Measurements from ENCODE around the gene MIEF2.

DNA sequence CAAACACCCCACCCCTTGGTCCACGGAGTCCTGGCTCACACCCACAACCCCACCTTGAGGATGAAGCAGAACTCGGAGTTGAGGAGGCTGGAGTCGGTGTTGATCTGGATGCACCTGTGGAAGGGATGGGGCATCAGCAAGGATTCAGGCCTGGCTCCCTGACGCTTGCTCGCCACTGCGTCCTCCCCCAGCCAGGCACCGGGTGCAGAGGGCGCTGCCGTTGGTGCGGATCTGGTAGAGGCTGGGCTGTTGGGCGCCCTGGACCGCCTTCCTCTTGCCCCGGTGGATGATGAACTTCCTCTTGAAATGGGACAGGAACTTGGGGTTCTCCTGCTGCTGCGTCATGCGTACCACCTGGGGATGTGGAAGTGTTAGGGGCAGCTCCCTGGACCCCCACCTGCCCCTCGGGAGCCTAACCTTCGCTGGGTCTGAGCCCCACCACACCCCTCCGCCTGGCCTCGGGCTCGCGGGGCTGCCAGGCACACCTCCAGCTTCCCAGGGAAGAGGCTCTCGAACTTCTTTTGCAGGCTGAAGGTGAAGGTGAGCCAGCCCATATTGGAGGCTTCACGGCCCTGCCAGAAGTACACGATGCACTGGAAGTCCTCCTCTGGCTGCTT is 14.2 kb upstream of the MIEF2 start:
- TF ChIP-seq, protein P1, sequence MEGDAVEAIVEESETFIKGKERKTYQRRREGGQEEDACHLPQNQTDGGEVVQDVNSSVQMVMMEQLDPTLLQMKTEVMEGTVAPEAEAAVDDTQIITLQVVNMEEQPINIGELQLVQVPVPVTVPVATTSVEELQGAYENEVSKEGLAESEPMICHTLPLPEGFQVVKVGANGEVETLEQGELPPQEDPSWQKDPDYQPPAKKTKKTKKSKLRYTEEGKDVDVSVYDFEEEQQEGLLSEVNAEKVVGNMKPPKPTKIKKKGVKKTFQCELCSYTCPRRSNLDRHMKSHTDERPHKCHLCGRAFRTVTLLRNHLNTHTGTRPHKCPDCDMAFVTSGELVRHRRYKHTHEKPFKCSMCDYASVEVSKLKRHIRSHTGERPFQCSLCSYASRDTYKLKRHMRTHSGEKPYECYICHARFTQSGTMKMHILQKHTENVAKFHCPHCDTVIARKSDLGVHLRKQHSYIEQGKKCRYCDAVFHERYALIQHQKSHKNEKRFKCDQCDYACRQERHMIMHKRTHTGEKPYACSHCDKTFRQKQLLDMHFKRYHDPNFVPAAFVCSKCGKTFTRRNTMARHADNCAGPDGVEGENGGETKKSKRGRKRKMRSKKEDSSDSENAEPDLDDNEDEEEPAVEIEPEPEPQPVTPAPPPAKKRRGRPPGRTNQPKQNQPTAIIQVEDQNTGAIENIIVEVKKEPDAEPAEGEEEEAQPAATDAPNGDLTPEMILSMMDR (IDR thresholded peaks at IDR 0.05): no peak
- no peak for TF ChIP-seq POLR2A (IDR thresholded peaks at IDR 0.05)

Data from right lobe of liver (tissue), 4 donors.